ENCODE data around the gene MT1M.
"Not testable (repeated sequence)": the region's sequence is repeated elsewhere in the genome, so short reads cannot be mapped to it uniquely, and the experiment has no call there.

Gene MT1M

DNA sequence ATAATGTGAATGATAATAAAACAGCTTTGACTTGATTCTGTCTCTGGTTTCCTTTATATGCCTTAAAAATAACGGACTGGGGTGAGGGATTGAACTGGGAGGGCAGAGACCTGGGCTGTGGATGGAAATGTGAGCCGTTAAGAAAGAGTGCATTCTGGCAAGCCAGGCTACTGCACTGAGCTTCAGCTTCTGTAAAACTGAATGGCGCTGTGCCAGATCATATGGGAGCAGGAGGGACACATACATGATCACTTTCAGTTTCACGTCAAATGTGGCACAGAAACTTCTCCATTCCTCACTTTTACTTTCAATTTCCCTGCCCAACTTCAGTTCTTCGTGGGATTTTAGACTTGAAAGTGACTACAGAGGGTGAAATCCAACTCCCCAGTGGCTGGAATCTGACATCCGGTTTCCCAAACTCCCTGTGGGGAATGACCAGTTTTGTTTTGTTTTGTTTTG lies 23.0 kb upstream of the MT1M start:
- peak; percentile 19 for DNase-seq

DNA sequence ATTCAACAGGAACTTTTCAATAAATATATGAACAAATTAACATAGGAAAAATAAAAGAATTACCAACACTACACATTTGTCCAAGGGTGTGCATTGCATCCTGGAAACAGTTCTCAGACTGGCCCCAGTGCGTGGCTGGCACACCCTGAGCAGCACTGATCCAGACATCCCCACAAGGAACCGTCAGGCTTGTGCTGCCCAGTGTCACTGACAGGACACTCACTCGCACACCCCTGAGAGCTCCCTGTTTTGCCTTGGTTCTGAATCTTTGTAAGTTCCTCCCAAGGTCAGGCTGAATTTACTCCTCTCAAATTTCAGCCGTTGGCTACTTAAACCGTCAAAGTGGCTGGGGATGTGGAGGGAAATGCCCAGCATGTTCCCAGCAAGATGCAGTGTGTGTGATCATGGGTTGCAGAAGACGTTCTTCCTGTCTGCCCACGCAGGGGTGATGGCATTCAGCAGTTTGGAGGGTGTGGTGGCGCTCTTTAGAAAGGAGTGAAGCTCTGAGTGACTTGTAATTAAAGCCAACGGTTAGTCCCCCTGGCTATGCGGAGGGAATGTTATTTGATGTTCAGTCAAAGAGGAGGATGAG lies 22.3 kb upstream of the MT1M start:
- DNase-seq = no peak

DNA sequence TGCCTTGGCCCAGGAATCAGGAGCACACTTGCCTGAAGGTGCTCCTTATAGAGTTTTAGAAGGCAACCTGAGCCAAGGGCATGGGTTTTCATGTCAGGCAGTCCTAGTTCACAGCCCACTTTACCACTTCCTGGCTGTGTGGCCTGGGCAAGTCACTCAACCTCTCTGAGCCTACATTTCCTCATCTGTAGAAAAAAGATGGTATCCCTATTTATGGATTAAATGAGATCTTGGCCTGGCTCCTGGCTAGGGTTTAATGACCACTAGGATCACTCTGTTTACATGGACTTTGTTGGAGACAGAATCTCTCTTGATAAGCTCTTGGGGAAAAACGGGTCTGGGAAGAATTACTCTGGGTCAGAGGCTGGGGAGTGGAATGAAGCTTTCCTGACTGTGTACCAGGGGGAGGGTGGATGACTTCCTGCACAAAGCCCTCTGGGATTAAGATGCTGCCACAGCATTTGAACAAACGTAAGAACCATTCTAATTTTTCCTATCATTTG lies 21.8 kb upstream of the MT1M start:
- no peak for DNase-seq

DNA sequence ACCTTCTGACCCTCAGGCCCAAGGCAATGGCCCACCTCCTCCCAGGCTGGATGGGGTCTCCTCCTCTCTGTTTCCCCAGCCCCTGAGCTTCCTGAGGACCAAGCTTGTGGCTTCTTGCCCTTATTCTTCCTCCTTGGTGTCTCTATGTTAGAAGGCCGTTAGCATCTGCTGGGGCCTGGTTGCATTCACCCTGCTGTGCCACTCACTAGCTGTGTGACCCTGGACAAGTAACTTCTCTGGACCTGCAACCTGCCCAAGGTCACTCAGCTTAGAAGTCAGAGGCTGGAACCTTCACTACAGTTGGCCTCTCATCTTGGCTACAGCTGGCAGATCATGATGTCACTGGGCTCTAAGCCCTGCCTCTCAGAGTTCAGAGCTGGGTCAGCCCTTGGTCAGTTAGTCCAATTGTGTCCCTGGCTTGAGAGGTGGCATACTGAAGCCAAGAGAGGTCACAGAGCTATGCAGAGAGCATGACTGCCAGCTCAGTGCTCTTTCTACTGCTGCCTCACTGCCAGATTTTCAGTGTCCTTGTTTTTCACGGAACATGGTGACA lies 21.1 kb upstream of the MT1M start:
- DNase-seq = no peak

DNA sequence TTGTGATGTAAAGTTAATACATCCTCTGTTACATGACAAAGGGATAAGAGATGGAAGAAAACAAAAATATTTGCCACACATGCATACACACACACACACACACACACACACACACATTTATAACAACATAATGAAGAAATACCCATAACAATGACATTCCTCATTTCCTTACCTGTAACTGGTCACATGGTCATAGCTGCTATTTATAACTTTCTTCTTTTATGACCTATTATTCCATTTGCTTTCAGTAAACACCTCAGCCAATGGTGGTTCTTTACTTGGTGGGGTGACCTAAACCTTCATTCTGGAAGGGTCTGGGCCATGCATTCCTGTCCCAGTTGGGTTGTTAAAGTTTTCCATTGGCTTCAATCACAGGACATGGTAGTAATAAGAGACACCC lies 18.8 kb upstream of the MT1M start:
- no peak for DNase-seq

DNA sequence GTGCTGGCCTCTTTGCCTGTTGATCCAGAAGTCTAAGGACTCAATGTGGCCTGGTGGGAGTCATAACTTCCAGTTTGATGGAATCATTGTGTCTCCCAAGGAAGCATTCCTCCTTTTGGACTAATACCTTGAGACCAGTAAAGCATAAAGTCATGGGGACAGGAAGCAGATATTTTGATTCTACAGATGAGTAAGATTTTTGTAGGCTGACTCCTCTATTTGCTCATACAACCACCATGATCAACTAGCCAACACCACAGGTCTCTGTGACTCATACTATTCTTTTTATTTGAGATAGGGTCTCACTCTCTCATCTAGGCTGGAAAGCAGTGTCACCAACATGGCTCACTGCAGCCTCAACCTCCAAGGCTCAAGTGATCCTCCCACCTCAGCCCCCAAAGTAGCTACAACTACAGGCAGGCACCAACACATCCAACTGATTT lies 17.9 kb upstream of the MT1M start:
- DNase-seq = no peak

DNA sequence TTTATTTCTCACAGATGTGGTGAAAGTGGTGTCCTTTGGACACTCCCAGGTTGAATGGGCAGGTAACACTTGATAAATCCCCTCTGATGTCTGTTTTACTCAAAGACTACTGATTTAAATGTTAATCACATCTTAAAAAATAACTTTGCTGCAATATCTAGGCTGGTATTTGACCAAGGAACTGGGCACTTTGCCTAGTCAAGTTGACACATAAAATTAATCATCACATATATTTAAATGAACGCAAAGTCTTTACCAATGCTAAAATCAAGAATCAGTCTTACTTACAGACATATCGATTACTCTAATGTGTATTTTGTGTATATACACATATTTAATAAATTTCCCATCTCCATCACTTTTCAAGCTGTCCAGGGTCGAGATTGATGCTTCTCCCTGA lies 17.1 kb upstream of the MT1M start:
- no peak for DNase-seq

DNA sequence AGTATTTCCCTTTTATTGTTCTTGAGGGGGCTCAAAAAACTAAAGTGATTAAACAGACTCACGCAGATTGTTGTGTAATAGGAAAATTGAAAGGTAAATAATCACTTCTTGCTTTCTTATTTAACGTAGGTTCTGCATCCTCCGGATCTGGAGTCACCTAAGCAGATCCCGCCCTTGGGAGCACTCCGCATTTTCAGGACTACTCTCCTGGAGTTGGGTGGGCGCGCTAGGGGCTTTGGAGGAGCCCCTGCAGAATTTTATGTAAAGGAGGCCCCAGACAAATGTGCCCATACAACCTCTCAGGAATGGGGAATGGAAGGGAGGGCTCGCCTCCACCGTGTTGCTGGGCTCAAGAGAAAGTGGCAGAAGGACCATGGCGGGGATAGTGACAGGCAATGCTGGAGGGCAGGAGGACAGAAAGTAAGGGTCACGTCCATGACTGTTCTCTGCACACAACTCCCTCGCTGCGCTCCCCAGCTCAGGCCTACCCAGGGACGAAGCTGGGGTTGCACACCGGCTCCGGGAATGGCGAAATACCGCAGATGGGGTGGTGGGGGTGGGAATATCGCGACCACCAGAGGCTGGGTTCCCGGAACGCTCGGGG lies 15.7 kb upstream of the MT1M start:
- DNase-seq = no peak

DNA sequence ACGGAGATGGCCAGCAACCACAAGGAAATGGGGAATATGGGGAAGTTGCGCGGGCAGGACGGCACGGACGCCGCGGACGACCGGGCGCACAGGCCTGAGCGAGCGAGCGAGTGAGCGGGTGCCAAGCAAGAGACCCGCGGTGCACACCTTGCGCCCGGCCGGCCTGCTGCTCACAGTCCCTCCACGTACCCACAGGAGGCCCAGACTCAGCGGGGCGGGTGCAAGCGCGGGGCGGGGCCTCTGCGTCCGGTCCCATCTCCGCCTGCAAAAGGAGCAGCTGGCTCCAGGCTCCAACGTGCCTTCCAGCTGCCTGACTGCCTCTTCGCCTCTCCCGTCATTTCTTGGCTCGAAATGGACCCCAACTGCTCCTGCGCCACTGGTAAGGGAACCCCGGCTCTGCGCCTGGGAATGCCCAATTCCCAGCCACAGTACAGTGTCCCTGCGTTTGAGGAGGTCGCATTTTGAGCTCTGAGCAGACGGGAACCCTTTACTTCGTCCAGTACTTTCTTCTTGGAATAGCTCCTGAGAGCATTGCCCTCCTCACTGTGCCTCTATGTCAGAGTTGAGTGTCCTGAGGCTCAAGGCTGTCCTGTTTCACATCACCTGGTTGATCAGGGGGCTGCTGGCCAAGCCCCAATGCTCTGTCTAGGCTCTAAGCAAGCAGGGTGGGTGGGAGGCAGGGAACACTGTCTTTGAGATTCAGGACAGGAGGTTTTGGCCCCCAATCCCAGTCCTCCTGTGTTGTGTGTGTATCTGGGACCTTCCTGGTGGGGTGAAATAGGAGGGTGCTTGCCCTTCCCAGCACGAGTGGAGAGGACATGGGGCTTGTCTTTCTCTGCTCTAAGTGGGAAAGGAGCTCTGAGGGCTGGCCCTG lies 15.0 kb upstream of the MT1M start:
- DNase-seq = no peak

DNA sequence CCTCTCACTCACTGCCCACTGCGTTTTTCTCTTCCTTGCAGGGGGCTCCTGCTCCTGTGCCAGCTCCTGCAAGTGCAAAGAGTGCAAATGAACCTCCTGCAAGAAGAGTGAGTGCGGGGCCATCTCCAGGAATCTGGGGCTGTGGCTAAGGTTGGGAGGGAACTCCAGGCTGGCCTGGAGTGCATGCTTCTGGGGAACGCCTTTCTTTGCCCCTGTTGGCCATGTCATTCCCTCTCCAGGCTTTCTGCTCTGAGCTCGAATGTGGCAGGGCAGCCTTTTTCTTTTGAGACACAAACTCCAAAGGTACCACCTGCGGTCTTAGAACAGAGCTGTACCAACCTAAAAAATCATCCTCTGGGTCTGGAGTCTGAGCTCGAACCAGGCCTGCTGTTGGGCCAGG lies 14.3 kb upstream of the MT1M start:
- DNase-seq = no peak

DNA sequence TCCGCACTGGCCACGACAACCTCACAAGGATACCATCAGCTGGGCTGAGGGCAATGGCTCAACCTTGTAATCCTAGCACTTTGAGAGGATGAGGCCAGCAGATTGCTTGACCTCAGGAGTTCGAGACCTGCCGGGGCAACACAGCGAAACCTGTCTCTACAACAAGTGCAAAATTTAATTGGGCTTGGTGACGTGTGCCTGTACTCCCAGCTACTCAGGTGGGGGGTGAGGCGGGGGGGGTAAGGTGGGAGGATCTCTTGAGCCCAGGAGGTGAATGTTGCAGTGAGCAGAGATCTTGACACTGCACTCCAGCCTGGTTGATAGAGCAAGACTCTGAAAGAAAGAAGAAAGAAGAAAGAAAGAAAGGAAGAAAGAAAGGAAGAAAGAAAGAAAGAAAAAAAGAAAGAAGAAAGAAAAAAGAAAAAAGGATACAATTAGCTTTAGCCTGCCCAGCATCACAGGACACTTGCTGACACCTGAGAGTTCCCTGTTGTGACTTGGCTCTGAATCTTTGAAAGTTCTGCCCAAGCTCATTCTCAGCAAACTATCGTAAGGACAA lies 12.0 kb upstream of the MT1M start:
- DNase-seq = no peak

DNA sequence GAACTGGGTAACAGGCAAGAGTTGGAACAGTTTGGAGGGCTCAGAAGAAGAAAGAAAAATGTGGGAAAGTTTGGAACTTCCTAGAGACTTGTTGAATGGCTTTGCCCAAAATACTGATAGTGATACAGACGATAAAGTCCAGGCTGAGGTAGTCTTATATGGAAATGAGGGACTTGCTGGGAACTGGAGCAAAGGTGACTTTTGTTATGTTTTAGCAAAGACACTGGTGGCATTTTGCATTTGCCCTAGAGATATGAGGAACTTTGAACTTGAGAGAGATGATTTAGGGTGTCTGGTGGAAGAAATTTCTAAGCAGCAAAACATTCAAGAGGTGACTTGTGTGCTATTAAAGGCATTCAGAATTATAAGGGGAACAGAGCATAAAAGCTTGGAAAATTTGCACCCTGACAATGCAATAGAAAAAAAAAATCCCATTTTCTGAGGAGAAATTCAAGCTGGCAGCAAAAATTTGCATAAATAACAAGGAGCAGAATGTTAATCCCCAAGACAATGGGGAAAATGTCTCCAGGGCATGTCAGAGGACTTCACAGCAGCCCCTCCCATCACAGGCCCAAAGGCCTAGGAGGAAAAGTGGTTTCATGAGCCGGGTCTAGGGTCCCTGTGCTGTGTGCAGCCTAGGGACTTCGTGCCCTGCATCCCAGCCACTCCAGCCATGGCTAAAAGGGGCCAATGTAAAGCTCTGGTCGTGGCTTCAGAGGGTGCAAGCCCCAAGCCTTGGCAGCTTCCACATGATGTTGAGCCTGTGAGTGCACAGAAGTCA lies 10.6 kb upstream of the MT1M start:
- not testable (repeated sequence) for DNase-seq

DNA sequence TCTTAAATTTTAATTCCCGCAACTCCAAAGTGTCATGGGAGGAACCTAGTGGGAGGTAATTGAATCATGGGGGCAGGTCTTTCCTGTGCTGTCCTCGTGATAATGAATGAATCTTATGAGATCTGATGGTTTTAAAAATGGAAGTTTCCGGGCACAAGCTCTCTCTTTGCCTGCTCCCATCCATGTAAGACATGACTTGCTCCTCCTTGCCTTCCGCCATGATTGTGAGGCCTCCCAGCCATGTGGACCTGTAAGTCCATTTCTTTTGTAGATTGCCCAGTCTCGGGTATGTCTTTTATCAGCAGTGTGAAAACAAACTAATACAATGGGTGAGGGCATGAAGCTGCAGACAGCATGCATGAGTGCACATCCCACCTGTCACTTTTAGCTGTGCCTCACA lies 9.3 kb upstream of the MT1M start:
- DNase-seq = not testable (repeated sequence)

DNA sequence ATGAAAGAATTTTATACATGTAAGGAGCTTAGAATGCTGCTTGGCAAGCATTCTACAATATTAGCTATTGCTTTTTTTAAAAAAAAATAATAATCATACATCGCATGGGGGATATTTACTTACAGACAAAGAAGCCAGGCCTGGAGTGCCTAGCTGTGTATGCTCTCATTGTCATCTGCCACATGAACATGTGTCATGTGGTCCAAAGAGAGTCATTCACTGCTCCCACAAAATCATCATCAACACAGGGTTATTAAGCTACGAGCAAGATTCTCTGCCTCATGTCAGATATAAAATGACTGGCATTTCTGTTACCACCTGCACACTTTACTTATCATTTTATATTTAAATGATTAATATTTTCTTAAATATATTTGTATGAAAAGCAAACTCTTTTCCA lies 8.8 kb upstream of the MT1M start:
- no peak for DNase-seq

DNA sequence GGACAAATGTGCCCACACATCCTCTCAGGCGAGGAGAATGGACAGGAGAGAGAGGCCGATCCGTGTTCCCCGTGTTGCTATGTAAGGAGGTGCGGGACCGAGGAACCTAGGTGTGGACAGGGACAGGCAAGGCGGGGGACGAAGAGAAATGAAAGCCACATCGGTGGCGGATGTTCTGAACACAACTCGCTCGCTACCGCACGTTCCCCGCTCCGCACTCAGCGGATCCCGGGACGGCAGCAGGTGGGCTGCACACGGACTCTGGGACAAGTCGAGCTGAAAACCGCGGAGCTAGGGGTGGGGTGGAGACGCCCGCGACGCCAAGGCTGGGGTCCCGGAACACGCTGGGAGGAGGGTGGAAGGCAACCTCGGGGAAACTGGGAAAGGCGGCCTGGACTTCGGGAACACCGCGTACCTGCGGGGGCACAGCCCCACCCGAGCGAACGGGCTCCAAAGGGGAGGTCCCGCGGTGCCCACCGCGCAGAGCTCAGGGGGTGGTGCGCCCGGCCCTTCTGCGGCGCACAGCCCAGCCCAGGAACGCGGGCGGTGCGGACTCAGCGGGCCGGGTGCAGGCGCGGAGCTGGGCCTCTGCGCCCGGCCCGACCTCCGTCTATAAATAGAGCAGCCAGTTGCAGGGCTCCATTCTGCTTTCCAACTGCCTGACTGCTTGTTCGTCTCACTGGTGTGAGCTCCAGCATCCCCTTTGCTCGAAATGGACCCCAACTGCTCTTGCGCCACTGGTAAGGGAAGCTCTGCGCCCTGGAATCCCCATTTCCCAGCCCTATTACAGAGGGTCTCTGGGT lies 7.1 kb upstream of the MT1M start, which contains the start of gene MT1E:
TSS of gene MT1E (plus strand) at position 642 of the 803 bp plus-strand sequence. CDS start at position 713, 71 bp downstream.
- DNase-seq = peak; percentile 41

DNA sequence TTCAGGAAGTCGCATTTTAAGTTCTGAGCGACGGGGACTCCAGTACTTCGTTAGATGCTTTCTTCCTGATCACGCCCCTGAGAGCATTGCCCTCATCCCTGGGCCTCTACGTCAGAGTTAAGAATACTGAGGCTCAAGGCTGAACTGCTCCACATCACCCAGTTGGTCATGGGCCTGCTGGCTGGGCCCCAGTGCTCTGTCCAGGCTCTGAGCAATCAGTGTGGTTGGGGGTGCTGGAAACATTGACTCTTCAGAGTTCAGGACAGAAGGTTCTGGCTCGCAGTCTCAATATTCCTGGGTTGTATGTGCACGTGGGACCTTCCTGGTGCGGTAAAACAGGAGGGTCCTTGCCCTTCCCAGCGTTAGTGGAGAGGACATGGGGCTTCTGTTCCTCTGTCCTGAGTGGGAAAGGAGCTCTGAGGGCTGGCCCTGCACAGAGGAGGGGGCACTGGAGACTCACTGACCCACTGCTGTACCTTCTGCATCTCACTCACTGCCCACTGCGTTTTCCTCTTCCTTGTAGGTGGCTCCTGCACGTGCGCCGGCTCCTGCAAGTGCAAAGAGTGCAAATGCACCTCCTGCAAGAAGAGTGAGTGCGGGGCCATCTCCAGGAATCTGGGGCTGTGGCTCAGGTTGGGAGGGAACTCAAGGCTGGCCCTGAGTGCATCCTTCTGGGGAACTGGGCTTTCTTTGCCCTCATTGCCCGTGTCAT lies 6.4 kb upstream of the MT1M start:
- no peak for DNase-seq

DNA sequence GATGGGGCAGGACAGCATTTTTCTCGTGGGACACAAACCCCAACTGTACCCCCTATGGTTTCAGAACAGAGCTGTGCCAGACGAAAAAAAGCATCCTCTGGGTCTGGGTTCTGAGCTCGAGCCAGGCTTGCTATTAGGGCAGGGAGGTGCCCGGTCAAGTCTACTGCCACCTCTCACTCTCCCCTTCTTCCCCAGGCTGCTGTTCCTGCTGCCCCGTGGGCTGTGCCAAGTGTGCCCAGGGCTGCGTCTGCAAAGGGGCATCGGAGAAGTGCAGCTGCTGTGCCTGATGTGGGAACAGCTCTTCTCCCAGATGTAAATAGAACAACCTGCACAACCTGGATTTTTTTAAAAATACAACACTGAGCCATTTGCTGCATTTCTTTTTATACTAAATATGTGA lies 5.8 kb upstream of the MT1M start:
- no peak for DNase-seq

DNA sequence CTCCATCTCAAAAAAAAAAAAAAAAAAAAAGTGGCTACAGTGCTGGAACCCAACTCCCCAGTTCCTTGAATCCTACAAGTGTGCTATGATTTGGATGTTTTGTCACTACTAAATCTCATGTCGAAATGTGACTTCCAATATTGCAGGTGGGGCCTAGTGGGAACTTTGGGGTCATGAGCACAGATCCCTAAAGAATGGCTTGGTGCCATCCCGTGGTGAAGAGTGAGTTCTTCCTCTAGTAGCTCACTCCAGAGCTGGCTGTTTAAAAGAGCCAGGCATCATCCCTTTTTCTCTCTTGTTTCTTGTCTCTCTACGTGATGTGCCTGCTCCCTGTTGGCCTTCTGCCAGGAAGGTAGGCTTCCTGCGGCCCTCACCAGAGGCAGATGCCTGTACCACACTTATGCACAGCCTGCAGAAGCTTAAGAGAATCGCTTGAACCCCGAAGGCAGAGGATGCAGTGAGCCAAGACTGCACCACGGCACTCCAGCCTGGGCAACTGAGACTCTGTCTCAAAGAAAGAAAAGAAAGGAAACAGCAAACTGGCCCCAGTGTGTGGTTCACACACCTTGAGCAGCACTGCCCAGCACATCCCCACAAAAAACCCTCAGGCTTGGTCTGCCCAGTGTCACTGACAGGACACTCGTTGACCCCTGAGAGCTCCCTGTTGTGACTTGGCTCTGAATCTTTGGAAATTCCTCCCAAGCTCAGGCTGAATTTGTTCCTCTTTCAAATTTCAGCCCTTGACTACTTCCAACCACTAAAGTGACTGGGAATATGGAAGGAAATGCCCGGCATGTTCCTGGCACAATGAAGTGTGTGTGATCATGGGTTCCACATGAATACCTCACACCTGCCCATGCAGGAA lies 3.7 kb upstream of the MT1M start:
- no peak for DNase-seq

DNA sequence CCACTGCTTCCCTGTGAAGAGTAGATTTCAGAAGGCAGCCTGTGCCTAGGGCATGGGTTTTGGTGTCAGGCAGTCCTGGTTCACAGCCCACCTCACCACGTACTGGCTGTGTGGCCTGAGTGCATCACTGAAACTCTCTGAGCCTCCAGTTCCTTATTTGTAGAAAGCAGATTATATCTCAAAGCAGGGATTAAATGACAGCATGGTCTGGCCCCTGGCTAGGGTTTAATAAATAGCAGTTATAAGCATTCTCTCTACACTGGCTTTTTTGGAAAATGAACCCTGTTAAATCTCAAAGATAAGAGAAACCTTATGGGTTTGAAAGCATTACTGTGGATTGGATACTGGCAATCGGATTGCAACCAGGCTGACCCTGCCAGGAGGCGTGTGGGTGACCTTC lies 2.9 kb upstream of the MT1M start:
- no peak for DNase-seq

DNA sequence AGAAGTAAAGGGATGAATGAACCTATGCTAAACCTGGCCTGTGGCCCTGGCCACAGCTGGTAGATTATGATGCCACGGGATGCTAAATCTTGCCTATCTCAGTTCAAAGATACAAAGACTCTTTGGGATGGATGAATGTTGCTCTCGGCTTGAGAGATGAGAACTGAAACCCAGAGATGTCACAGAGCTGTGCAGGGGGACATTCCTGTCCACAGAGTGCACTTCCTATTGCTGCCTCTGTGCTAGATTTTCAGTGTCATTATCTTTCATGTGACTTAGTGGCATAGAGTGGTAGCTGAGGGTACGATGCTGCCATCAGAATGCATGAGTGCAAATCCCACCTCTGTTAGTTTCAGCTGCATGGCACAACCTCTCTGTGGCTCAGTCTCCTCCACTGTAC lies 2.3 kb upstream of the MT1M start:
- no peak for DNase-seq
